ENCODE measurements around the gene SYT13. TPM values are rescaled to one million over a fixed set of nuclear protein-coding genes. Genes with fewer than 3 reads are reported as not detected.

The SYT13 gene
- total and polyA plus RNA-seq, 8 donors: 2.5 to 30.9 (median 6.6) TPM

- Histone ChIP-seq H3K4me3 (no peak overlapping the region), H3K9me3 (no peaks in the 10 kb centered on the region), H3K27me3 (no peaks in the 10 kb centered on the region), H3K27ac (no peak overlapping the region), H3K4me1 (peaks cover 0 to 7% (median 0%) of the 10 kb centered on the region in 3 donors), H3K36me3 (no peaks in the 10 kb centered on the region)
- DNase-seq (peak in 1 of 6 donors; percentile 20), ATAC-seq (peak in 2 of 4 donors; percentile 53 to 77), FAIRE-seq (no peak)
- intact Hi-C loops (cut with DNase I): no loop called here
- 43 to 56% methylated on average over 4 of the region's 4 CpGs for WGBS, 2 donors
- no peak for TF ChIP-seq CTCF (IDR thresholded peaks at IDR 0.05)
Measured at GRCh38 chr11:45262900-45263299, 23.2 kb downstream of the SYT13 start.

- peaks cover 0 to 7% (median 0%) of the 10 kb centered on the region in 3 donors for H3K4me1 ChIP-seq
- H3K27me3 ChIP-seq: no peaks in the 10 kb centered on the region
- FAIRE-seq: no peak
- TF ChIP-seq CTCF (IDR thresholded peaks at IDR 0.05): no peak
- no peak for ATAC-seq
- no peak for DNase-seq
- H3K9me3 ChIP-seq: no peaks in the 10 kb centered on the region
- peak overlapping the region in 1 of 4 donors; percentile 28 for H3K27ac ChIP-seq
- intact Hi-C loops (cut with DNase I): no loop called here
- H3K36me3 ChIP-seq: no peaks in the 10 kb centered on the region
- no peak overlapping the region for H3K4me3 ChIP-seq
Measured at GRCh38 chr11:45260071-45260470, 26.1 kb downstream of the SYT13 start.

GRCh38 chr11:45259592-45259991, 26.5 kb downstream of the SYT13 start:
- H3K27me3 ChIP-seq: no peaks in the 10 kb centered on the region
- H3K36me3 ChIP-seq: no peaks in the 10 kb centered on the region
- H3K9me3 ChIP-seq: no peaks in the 10 kb centered on the region
- peak overlapping the region in 1 of 4 donors; percentile 41 for H3K27ac ChIP-seq
- H3K4me1 ChIP-seq: peaks cover 0 to 7% (median 0%) of the 10 kb centered on the region in 3 donors
- DNase-seq (peak in 5 of 6 donors; percentile 60 to 82 (median 66)), FAIRE-seq (no peak), ATAC-seq (peak; percentile 57 to 96 (median 89))
- no peak for TF ChIP-seq CTCF (IDR thresholded peaks at IDR 0.05)
- no peak overlapping the region for H3K4me3 ChIP-seq
- intact Hi-C loops (cut with DNase I): no loop called here
- WGBS, 2 donors: 39 to 43% methylated on average over 3 of the region's 3 CpGs

- Histone ChIP-seq H3K4me1 (peaks cover 0 to 7% (median 0%) of the 10 kb centered on the region in 3 donors), H3K27me3 (no peaks in the 10 kb centered on the region), H3K9me3 (no peaks in the 10 kb centered on the region), H3K4me3 (no peak overlapping the region), H3K36me3 (no peaks in the 10 kb centered on the region), H3K27ac (peak overlapping the region in 1 of 4 donors; percentile 41)
- no peak for FAIRE-seq
- WGBS, 2 donors: 41 to 44% methylated on average over 4 of the region's 4 CpGs
- DNase-seq: no peak
- intact Hi-C loops (cut with DNase I): no loop called here
- TF ChIP-seq CTCF (IDR thresholded peaks at IDR 0.05): no peak
- no peak for ATAC-seq
Measured at GRCh38 chr11:45258982-45259530, 27.1 kb downstream of the SYT13 start.

GRCh38 chr11:45254070-45254469, 32.1 kb downstream of the SYT13 start:
- intact Hi-C loops (cut with DNase I): no loop called here
- Histone ChIP-seq H3K27me3 (no peaks in the 10 kb centered on the region), H3K36me3 (no peaks in the 10 kb centered on the region), H3K4me3 (no peak overlapping the region), H3K27ac (no peak overlapping the region), H3K4me1 (no peaks in the 10 kb centered on the region), H3K9me3 (no peaks in the 10 kb centered on the region)
- ATAC-seq: no peak
- TF ChIP-seq CTCF (IDR thresholded peaks at IDR 0.05): no peak
- WGBS, 2 donors: 66 to 79% methylated on average over 4 of the region's 4 CpGs
- no peak for DNase-seq
- FAIRE-seq: no peak

Measured in pancreas (tissue), 10 donors.